NCI-H345 treated with DMSO at 0.1 percent for 48 hours (cell line): Measurements from ENCODE around the gene CCDC97.
A peak's percentile ranks its signal among the peaks of the same experiment; 100 is the strongest.
"Not testable (repeated sequence)": the region's sequence is repeated elsewhere in the genome, so short reads cannot be mapped to it uniquely, and the experiment has no call there.

ENCODE experiments used
- DNase-seq: peaks from one replicate; lab custom pipeline; 2025; ENCODE audit not compliant: unreplicated experiment; lab: John Stamatoyannopoulos, UW

The CCDC97 gene

DNA sequence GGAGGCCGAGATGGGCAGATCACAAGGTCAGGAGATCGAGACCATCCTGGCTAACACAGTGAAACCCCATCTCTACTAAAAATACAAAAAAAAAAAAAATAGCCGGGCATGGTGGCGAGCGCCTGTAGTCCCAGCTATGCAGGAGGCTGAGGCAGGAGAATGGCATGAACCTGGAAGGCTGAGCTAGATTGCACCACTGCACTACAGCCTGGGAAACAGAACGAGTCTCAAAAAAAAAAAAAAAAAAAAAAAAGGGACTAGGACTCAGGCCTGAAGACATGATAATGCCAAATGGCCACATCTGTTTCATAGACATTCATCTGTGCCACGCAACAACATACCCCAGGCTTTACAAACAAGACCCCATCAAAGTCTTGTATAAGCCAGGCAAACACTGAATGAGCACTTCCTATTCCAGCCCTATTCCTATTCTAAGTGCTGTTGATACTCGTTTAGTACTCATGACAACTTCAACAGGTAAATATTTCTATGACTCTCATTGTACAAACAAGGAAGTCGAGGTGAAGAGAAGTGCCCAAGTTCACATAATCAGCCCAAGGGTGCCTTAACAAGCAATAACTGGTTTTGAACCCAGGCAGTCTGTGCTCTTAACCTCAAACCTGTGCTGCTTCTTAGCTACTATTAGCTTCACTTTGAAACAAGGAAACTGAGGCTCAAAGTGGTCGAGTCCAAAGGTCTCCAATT is 52.3 kb downstream of the CCDC97 start:
- DNase-seq, result no peak

GRCh38 chr19:41363371-41363752 is 53.4 kb downstream of the CCDC97 start:
- no peak for DNase-seq

DNA sequence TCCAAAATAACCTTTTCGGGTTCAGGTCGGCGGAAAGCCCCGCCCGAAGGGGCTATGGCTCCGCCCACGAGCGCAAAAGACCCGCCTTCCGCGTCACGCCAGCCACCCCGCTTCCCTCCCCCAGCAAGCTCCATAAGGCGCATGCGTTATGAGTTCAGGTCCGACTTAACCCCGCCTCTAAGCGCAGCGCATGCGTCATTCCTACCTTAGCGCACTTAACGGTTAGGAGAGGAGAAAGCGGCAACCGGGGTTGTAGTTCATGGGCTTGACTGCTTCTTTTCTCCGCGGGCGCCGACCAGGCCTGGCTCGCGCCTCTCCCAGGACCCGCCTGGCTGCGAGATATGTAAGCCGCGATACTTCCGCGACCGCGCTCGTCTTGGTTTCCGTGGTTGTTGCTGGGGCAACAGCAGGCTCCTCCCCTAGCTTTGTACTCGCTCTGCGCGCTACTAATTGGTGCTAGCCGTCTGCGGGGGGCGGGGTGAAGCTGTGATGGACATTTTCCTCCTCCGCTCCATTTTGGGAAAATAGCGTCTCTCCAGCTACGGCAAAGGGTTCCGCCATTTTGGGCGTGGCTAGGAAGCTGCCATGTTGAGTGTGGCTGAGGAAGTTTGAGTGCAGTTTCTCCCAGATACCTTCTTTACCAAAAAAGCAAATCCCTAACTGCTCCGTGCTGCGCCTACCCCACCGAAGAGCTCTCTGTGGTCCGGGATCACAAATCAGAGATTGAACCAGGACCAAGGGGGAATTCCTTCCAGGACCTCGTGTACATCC is 54.0 kb downstream of the CCDC97 start, which contains the start of gene B9D2:
Gene B9D2 (minus strand): TSS at position 397 of the 771 bp plus-strand sequence. CDS start 630 bp downstream, outside the sequence.
- DNase-seq, result peak; percentile 92

DNA sequence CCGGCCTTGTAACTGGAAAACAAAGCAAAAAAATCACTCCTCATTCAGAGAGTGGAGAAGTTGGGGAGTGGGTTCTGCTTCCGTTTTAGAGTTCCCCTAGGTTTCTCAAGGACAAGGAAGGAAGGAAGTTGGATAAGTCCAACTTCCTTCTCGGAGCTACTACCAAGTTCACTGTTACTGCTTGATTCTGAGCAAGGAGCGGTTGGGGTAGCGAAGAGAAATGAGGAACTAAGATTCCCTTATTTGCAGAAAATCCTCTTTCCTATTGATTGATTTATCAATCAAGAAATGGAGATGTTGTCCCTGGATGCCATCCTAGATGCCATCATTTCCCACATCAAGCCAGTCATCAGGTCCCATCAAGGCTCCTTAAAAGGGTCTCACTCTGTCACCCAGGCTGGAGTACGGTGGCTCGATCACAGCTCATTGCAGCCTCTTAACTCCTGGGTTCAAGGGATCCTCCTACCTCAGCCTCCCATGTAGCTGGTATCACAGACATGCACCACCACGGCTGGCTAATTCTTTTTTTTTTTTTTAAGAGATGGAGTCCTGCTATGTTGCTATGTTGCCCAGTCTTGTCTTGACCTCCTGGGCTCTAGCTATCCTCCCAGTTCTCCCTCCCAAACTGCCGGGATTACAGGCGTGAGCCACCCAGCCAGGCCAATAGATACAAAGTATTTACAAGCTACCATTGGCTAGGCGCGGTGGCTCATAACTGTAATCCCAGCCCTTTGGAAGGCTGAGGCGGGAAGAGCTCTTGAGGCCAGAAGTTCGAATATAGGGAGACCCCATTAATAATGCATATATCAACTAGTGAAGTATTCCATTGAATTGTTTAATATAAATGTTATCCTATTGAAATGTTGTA is 54.8 kb downstream of the CCDC97 start:
- no peak for DNase-seq

- DNase-seq, result no peak
Observed at GRCh38 chr19:41366089-41366488, 56.1 kb downstream of the CCDC97 start.

GRCh38 chr19:41367848-41368301 is 57.9 kb downstream of the CCDC97 start:
- DNase-seq, result no peak

DNA sequence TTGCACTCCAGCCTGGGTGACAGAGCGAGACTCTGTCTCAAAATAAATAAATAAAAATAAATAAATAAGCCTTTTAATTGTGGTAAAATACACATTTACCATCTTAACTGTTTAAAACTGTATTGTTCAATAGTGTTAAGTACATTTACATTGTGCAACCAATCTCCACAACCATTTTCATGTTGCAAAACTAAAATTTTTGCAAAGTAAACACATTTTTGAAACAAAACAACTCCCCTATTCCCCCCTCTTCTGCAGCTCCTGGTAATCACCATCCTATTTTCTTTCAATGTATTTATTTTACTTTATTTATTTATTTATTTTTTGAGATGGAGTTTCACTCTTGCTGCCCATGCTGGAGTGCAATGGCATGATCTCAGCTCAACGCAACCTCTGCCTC is 59.8 kb downstream of the CCDC97 start:
- no peak for DNase-seq

DNA sequence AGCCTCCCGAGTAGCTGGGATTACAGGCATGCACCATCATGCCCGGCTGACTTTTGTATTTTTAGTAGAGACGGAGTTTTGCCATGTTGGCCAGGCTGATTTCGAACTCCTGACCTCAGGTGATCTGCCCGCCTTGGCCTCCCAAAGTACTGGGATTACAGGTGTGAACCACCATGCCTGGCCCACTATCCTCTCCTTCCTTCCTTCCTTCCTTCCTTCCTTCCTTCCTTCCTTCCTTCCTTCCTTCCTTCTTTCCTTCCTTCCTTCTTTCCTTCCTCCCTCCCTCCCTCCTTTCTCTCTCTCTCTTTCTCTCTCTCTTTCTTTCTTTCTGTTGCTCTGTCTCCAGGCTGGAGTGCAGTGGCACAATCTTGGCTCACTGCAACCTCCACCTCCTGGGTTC is 61.1 kb downstream of the CCDC97 start:
- not testable (repeated sequence) for DNase-seq

GRCh38 chr19:41371541-41371940 is 61.6 kb downstream of the CCDC97 start:
- DNase-seq, result no peak

- no peak for DNase-seq
Observed at GRCh38 chr19:41372501-41372900, 62.5 kb downstream of the CCDC97 start.

DNA sequence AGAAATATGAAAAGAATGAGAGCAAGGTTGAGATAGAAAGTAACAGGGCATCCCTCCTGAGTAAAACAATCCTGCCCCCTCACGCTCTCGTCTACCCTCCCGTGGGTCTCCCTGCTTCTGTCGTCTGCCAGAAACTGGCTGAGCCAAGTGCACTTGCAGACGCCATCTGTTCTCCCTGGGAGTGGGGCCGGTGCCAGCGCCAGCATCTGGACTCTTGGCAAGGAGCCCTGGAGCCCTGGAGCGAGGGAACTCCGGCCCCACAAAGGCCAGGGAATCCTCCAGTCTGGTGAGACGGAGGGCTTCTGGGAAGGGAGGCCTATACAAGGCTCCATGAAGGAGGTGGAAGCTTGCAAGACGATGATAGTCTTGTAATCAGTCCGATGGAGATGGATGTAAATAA is 64.0 kb downstream of the CCDC97 start:
- DNase-seq, result peak; percentile 68
